Activated T-cell treated with anti-CD3 and anti-CD28 coated beads, Interleukin-2, amount 50 U/mL, for 72 hours (primary cell): ENCODE results near the gene NUTM2E. TPM values are rescaled to one million over a fixed set of nuclear protein-coding genes. Genes with fewer than 3 reads are reported as not detected.
"Not testable (repeated sequence)": the region's sequence is repeated elsewhere in the genome, so short reads cannot be mapped to it uniquely, and the experiment has no call there.

ENCODE experiments used
- ATAC-seq, 2 donors: fragments of 150-1000 bp; cut with Tn5 transposase; replicated peaks in 1 of 2; 2 replicates each; pipeline ENCODE4 v1.10.0; 2021; ENCODE audit warnings: moderate library complexity in 2 of 2, mild to moderate bottlenecking in 1 of 2
- DNase-seq, 2 donors: peaks; one replicate each; pipeline ENCODE4 v3.0.0; 2021 to 2022; ENCODE audit warnings: mixed read lengths in 1 of 2
- H3K27ac Mint-ChIP-seq: one replicate; pipeline ENCODE4 v1.8.0; 2022; ENCODE audit warnings: mild to moderate bottlenecking, moderate library complexity, mixed read lengths
- H3K27me3 Mint-ChIP-seq: one replicate; pipeline ENCODE4 v1.8.0; 2022; ENCODE audit warnings: low read depth, mixed read lengths
- H3K36me3 Mint-ChIP-seq, 2 donors: one replicate each; pipeline ENCODE4 v1.8.0; 2022; ENCODE audit warnings: mixed read lengths in 2 of 2, mild to moderate bottlenecking in 1 of 2; ENCODE audit not compliant: insufficient read depth in 2 of 2
- H3K4me1 Mint-ChIP-seq: one replicate; pipeline ENCODE4 v1.8.0; 2022; ENCODE audit warnings: low read depth, mixed read lengths
- H3K4me3 Mint-ChIP-seq, 2 donors: one replicate each; pipeline ENCODE4 v1.8.0; 2022; ENCODE audit warnings: mild to moderate bottlenecking in 2 of 2, mixed read lengths in 2 of 2, moderate library complexity in 2 of 2
- H3K9me3 Mint-ChIP-seq, 2 donors: one replicate each; pipeline ENCODE4 v1.8.0; 2022; ENCODE audit warnings: mixed read lengths in 2 of 2
- total RNA-seq, 2 donors: library from RNA; stranded (reverse); gene quantifications; one replicate each; pipeline ENCODE4 v1.2.3, GENCODE V29; 2022

The NUTM2E gene
- not detected for total RNA-seq

- peak within 1 kb of the TSS; percentile 97 to 99 for H3K4me3 Mint-ChIP-seq
- H3K36me3 Mint-ChIP-seq, H3K9me3 Mint-ChIP-seq, H3K27me3 Mint-ChIP-seq: not testable (repeated sequence)
- ATAC-seq, result peak; percentile 94 to 95
- peak within 1 kb of the TSS; percentile 85 for H3K27ac Mint-ChIP-seq
- H3K4me1 Mint-ChIP-seq, result peaks cover 39% of the 10 kb centered on the region
- DNase-seq, result peak; percentile 73 to 78
Measured at GRCh38 chr10:79826496-79827215, at the start of gene NUTM2E. TSS of gene NUTM2E (plus strand) at chr10:79826739. CDS start at chr10:79841741, 15,002 bp downstream.

- not testable (repeated sequence) for DNase-seq, H3K9me3 Mint-ChIP-seq, H3K27ac Mint-ChIP-seq, H3K4me1 Mint-ChIP-seq, H3K36me3 Mint-ChIP-seq, H3K27me3 Mint-ChIP-seq, H3K4me3 Mint-ChIP-seq, ATAC-seq
Measured at GRCh38 chr10:79777997-79778396, 48.5 kb upstream of the NUTM2E start.

GRCh38 chr10:79779310-79779938, 47.1 kb upstream of the NUTM2E start:
- H3K36me3 Mint-ChIP-seq, H3K9me3 Mint-ChIP-seq, H3K4me3 Mint-ChIP-seq, H3K4me1 Mint-ChIP-seq, H3K27me3 Mint-ChIP-seq, H3K27ac Mint-ChIP-seq: not testable (repeated sequence)
- DNase-seq (peak; percentile 65 to 69), ATAC-seq (peak; percentile 85 to 92)

- H3K27ac Mint-ChIP-seq, DNase-seq, H3K27me3 Mint-ChIP-seq, H3K36me3 Mint-ChIP-seq, H3K9me3 Mint-ChIP-seq, H3K4me3 Mint-ChIP-seq, ATAC-seq, H3K4me1 Mint-ChIP-seq: not testable (repeated sequence)
Measured at GRCh38 chr10:79779992-79780391, 46.5 kb upstream of the NUTM2E start.

GRCh38 chr10:79781584-79781983, 45.0 kb upstream of the NUTM2E start:
- H3K27ac Mint-ChIP-seq, H3K27me3 Mint-ChIP-seq, H3K4me3 Mint-ChIP-seq, H3K9me3 Mint-ChIP-seq, H3K4me1 Mint-ChIP-seq, ATAC-seq, H3K36me3 Mint-ChIP-seq, DNase-seq: not testable (repeated sequence)

GRCh38 chr10:79787455-79787952, 39.0 kb upstream of the NUTM2E start:
- not testable (repeated sequence) for H3K27me3 Mint-ChIP-seq, H3K9me3 Mint-ChIP-seq, H3K27ac Mint-ChIP-seq, H3K4me3 Mint-ChIP-seq, H3K36me3 Mint-ChIP-seq, ATAC-seq, DNase-seq, H3K4me1 Mint-ChIP-seq

GRCh38 chr10:79789351-79789750, 37.2 kb upstream of the NUTM2E start:
- ATAC-seq, result peak; percentile 44 to 67
- not testable (repeated sequence) for H3K4me3 Mint-ChIP-seq, H3K27ac Mint-ChIP-seq, H3K36me3 Mint-ChIP-seq, DNase-seq, H3K27me3 Mint-ChIP-seq, H3K9me3 Mint-ChIP-seq, H3K4me1 Mint-ChIP-seq

- not testable (repeated sequence) for H3K4me1 Mint-ChIP-seq, ATAC-seq, H3K36me3 Mint-ChIP-seq, H3K4me3 Mint-ChIP-seq, H3K9me3 Mint-ChIP-seq, DNase-seq, H3K27me3 Mint-ChIP-seq, H3K27ac Mint-ChIP-seq
Measured at GRCh38 chr10:79791906-79792517, 34.5 kb upstream of the NUTM2E start.

GRCh38 chr10:79799337-79799736, 27.2 kb upstream of the NUTM2E start:
- H3K36me3 Mint-ChIP-seq, result not testable (repeated sequence)
- peak overlapping the region; percentile 43 for H3K27ac Mint-ChIP-seq

GRCh38 chr10:79805857-79806256, 20.7 kb upstream of the NUTM2E start:
- DNase-seq, H3K4me1 Mint-ChIP-seq, ATAC-seq, H3K27me3 Mint-ChIP-seq, H3K27ac Mint-ChIP-seq, H3K4me3 Mint-ChIP-seq, H3K9me3 Mint-ChIP-seq, H3K36me3 Mint-ChIP-seq: not testable (repeated sequence)

More at GRCh38 chr10:79799337-79799736, 27.2 kb upstream of the NUTM2E start:
- not testable (repeated sequence) for DNase-seq, H3K27me3 Mint-ChIP-seq, H3K9me3 Mint-ChIP-seq
- peaks cover 12% of the 10 kb centered on the region for H3K4me1 Mint-ChIP-seq
- peak overlapping the region; percentile 54 to 71 for H3K4me3 Mint-ChIP-seq
- ATAC-seq, result peak; percentile 93 to 94

GRCh38 chr10:79811895-79812294, 14.6 kb upstream of the NUTM2E start:
- not testable (repeated sequence) for H3K4me3 Mint-ChIP-seq, ATAC-seq, DNase-seq, H3K9me3 Mint-ChIP-seq, H3K4me1 Mint-ChIP-seq, H3K36me3 Mint-ChIP-seq, H3K27me3 Mint-ChIP-seq, H3K27ac Mint-ChIP-seq

GRCh38 chr10:79816290-79816689, 10.2 kb upstream of the NUTM2E start:
- ATAC-seq, H3K27ac Mint-ChIP-seq, H3K27me3 Mint-ChIP-seq, H3K4me3 Mint-ChIP-seq, DNase-seq, H3K4me1 Mint-ChIP-seq, H3K36me3 Mint-ChIP-seq, H3K9me3 Mint-ChIP-seq: not testable (repeated sequence)

GRCh38 chr10:79823387-79823786, 3.2 kb upstream of the NUTM2E start:
- H3K27me3 Mint-ChIP-seq, ATAC-seq, H3K9me3 Mint-ChIP-seq, H3K36me3 Mint-ChIP-seq: not testable (repeated sequence)
- peak in 1 of 2 donors; percentile 5 for DNase-seq
- Mint-ChIP-seq H3K27ac (peak overlapping the region; percentile 70), H3K4me3 (peak overlapping the region; percentile 29 to 79), H3K4me1 (peaks cover 30% of the 10 kb centered on the region)
